ENCODE measurements around the gene BUD13.
"Not testable (repeated sequence)": the region's sequence is repeated elsewhere in the genome, so short reads cannot be mapped to it uniquely, and the experiment has no call there.

The BUD13 gene, protein sequence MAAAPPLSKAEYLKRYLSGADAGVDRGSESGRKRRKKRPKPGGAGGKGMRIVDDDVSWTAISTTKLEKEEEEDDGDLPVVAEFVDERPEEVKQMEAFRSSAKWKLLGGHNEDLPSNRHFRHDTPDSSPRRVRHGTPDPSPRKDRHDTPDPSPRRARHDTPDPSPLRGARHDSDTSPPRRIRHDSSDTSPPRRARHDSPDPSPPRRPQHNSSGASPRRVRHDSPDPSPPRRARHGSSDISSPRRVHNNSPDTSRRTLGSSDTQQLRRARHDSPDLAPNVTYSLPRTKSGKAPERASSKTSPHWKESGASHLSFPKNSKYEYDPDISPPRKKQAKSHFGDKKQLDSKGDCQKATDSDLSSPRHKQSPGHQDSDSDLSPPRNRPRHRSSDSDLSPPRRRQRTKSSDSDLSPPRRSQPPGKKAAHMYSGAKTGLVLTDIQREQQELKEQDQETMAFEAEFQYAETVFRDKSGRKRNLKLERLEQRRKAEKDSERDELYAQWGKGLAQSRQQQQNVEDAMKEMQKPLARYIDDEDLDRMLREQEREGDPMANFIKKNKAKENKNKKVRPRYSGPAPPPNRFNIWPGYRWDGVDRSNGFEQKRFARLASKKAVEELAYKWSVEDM

DNA sequence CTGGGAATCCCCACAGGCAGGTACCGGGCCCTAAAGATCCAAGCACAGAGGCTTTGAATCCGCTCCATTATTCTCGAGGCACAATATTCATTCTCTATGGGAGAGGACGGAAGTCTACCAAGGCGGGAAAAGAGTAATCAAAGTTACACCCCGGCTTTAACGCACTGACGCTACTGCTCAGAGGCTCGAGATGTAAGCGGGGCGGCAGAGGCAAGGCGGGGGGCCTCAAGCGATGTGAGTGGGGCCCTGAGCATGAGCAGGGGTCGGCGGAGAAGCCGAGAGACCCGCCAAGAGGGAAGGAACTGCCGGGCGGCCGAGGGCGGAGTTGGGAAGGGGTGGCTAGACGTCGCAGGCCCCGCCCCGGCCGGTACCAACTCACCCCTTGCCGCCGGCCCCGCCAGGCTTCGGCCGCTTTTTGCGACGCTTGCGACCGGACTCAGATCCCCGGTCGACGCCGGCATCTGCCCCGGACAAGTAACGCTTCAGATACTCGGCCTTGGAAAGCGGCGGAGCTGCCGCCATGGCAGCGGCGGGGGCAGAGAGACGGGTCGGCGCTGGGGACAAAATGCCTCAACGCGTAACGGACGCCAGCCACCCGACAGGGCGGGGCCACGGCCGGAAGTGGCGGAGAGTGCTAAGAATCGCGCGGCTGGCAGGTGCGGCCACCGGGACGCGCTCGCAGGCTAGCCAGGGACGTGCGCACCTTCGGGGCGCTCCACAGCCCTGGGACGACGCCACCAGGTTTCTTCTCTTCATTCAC is at the start of gene BUD13:
Gene BUD13 (minus strand): TSS at position 545 of the 760 bp plus-strand sequence. CDS start 23 bp downstream, at position 522.
- DNase-seq (ENCODE audit: low read depth, low spot score), result no peak

DNA sequence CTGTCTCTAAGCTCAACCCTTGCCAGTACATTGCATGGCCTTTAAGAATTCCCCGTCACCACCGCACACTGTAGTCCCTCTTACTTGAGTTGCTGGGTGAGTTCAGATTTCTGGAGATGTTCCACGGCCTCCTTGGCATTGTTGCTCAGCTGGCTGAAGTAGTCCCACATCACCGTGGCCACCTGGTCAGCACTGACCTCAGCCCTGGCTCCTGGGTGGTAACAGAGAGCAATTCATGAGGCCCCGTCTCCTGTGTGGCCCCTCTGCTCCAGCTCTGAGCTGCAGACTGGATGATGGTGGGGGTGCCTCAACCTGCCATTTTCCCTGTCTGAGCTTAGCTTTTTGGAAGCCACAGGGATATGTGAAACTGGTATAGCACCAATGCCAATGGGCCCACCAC is 49.8 kb upstream of the BUD13 start:
- DNase-seq (ENCODE audit: low read depth, low spot score), result no peak

DNA sequence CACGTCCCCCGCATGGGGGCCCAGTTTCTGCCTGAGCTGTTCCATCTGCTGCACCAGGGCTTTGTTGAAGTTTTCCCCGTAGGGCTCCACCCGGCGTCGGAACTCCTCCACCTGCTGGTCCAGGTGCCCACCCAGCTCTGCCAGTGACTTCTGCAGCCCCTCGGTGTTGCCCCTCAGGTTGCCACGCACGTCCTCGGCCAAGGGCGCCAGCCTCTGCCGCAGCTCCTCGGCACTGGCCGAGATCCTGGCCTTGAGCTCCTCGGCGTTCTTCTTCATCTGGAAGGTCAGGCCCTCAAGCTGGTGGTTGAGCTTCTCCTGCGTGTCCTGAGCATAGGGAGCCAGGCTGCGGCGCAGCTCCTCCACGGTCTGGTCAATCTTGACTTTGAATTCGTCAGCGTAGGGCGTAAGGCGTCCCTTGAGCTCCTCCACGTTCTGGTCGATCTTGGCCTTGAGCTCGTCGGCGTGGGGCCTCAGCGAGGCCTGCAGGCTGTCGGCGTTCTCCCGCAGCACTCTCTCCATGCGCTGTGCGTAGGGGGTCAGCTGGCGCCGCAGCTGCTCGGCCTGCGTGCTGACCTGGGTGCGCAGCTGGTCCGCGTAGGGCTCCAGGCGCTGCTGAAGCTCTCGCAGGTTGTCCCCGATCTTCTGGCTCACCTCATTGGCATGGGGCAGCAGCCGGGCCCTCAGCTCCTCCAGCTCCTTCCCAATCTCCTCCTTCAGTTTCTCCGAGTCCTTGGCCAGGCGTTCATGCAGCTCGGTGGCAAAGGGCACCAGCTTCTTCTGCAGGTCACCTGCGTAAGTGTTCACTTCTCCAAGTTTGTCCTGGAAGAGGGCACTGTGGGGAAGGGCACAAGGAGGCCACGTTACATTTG is 48.5 kb upstream of the BUD13 start:
- DNase-seq (ENCODE audit: low read depth, low spot score), result no peak

DNA sequence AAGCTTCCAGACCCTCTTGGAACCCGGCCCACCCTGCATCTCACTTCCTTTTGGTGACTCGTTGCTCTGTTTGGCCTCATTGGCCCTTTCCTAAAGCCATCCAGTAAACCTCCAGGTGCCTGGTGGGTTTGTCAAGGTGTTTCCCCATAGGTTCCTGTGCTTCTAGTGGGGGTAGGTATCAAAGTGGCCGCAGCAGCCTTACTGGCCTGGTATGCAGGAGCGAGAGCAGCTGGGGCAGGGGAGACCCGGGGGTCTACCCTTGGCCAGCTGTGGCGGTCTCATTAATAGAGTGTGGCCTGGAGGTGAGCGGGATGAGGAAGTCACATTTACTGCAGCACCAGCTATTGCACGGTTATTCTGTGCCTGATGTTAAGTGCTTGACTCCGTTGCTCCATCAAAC is 46.3 kb upstream of the BUD13 start:
- no peak for DNase-seq (ENCODE audit: low read depth, low spot score)

DNA sequence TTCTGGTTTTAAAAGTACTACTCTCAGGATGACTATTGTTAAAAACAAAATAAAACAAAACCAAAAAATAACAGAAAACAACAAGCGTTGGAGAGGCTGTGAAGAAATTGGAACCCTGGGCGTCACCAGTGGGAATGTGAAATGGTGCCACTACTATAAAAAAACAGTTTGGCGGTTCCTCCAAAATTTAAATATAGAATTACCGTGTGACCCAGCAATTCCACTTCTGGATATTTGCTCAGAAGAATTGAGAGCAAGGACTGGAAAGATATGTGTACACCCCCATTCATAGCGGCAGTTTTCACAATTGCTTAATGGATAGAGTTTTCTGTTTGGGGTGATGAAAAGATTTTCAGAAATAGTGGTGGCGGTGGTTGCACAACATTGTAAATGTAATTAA is 41.7 kb upstream of the BUD13 start:
- no peak for DNase-seq (ENCODE audit: low read depth, low spot score)

DNA sequence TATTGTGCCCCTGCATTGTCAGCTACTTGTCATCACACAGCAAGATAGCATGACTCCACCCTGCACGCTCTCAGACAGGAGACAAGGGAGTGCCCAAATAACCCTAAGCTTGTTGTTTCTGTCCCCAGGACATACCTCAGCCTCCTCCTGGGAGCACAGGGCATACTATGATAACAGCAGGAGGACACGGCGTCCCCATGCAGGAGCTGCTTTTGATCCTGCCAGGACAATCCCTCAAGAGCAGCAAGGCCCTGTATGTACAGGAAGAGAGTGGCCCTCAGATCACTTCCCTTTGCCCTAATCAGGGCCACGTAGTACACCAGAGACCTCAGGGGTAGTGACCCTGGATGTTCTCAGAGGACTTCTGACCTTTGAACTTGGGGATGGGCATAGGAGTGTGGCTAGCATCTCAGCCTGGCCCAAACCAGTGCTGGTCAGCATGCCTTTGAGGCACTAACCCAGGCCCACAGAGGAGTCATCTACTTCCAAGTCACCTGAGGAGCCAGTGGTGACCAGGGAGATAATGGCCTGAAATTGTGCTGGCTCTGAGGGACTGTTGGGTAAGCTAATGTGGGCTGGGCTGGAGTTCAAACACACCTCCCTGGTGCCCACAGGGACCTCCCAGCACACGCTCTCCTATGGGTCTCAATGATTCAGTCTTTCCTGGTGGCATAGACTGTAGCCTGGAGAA is 41.1 kb upstream of the BUD13 start:
- DNase-seq (ENCODE audit: low read depth, low spot score), result no peak

DNA sequence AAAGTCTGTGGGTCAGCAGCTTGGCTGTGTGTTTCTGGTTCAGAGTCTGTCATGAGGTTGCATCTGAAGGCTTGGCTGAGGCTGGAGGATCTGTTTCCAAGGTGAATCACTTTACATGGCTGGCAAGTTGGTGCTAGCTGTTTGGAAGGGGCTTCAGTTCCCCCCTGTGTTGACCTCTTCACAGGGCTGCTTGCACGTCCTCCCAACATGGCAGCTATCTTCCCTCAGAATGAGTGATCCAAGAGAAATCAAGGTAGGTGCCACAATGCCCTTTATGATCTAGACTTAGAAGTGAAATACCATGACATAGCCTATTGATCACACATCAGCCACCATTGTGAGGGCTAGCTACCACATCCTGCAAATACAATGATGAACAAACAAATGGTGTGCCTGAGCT is 40.4 kb upstream of the BUD13 start:
- no peak for DNase-seq (ENCODE audit: low read depth, low spot score)

DNA sequence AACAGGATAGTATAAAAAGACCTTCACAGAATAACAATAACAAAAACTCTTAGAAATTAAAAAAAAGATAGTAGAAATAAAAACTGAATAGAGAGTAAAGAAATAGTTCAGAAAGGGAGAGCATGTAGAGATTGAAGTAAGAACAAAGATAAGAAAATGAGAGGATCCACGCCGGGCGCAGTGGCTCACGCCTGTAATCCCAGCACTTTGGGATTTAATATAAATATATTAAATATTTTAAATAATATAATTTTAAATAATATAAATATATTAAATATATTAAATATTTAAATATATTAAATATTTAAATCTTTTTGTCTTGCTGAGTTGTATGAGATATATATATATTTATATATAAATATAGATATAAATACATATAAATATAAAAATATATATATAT is 39.3 kb upstream of the BUD13 start:
- no peak for DNase-seq (ENCODE audit: low read depth, low spot score)

DNA sequence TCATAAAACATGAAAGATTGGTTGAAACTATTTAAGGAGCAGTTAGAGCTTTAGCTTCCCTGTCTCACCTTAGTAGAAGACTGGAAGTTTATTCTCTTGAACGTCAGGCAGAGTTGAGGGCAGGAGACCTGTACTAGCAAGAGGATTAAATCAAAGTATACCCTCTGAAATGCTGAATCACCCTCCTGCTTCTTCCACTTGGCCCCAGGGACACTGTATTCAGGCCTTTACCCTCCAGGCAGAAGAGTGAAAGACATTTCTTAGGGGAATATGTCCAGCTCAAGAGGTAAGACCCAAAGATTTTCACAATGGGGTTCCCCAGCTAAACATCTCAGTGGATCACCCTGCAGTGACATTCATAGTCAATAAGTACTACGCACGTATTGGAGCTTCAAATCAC is 38.4 kb upstream of the BUD13 start:
- DNase-seq (ENCODE audit: low read depth, low spot score), result no peak

DNA sequence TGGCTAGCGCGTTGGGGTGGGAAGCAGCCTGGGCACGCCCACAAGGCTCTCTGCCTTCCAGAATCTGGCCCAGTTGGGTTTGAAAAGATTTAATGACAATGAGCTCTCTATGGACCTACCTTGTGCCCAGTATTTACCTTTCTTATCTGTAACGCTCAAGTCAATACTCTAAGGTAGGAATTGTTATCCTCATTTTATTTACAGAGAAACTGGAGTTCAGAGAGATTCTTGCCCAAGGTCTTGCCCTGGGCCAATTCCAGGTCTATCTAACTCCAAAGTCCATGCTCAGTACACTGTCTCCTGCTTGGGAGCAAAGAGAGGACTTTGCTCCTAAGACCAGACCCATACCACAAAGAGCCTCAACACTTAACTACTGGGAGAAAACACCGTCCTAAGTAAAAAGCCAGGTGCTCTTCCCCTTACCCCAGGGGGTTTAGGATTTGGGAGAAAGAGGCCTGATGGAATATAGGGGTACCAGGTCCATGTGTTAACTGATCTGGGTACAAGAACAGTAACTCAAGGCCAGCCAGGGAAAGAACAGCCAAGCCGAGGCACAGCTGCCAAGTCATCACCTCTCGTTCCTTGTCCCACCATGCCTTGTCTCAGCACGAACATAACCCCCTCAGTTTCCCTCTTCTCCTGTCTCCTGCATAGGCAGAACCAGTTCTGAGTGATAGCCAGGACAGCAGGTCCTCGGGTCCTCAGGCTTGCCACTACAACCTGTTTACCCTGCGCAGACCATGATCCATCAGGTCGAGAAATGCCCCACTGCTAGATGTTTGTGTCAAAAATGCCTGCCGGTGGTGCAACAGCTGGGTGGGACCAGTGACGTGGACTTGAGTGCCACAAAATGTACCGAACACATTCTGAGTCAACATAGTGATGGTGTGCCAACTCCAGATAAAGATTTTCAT is 35.7 kb upstream of the BUD13 start:
- no peak for DNase-seq (ENCODE audit: low read depth, low spot score)

DNA sequence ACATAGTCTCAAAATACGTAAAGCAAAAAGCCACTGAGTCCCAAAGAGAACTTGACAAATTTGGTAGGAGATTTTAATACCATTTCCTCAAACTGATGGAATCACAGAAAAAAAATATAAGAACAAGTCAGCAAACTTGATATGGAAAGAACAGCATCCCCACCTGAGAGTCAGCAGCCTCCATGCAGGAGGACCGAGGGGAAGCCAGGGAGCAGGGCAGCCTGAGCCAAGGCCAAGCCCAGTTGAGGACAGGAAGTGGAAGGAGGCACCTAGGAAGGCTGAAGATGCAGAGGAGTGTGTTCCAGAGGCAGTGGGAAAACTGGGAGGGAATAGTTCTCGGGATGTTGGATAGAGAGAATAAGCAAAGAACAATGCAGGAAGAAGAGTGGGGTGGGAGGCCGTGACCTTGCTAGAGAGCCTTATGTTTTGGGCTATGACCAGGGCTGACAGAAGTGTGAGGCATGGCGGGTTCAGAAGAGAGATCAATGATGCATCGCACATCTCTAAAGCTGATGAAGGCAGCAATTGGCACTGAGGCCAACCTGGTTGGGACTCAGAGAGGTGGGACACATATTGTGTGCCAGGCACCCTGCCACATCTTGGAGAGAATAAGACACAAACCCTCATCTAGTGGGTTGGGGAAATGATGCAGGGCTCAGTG is 34.9 kb upstream of the BUD13 start:
- DNase-seq (ENCODE audit: low read depth, low spot score), result no peak

DNA sequence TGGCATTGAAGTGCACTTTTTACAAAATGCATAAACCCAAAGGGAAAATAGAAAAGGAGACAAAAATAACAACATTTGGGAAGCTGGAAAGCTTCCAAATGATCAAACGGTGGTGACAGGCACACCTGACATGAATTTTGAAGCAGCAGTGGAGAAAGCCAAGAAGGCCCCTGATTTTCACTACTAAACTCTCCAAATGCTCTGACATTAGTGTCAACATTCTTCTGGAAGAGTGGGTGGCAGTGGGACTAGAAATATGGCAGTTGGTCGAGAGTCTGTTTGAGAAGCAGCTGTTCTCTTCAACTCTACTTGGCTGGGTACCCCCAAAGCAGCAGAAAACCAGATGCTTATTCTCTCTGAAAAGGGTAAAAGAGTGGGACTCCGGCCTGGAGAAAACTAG is 31.2 kb upstream of the BUD13 start:
- DNase-seq (ENCODE audit: low read depth, low spot score), result no peak

DNA sequence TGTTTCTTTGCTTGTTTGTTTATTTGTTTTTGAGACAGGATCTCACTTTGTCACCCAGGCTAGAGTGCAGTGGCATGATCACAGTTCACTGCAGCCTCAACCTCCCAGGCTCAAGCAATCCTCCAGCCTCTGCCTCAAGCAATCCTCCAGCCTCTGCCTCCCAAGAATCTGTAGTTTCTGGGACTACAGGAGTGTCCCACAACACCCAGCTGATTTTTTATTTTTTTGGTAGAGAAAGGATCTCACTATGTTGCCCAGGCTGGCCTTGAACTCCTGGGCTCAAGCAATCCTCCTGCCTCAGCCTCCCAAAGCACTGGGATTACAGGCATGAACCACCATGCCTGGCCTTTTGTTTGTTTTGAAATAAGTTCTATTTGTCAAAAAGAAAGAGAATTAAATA is 28.9 kb upstream of the BUD13 start:
- DNase-seq (ENCODE audit: low read depth, low spot score), result not testable (repeated sequence)

DNA sequence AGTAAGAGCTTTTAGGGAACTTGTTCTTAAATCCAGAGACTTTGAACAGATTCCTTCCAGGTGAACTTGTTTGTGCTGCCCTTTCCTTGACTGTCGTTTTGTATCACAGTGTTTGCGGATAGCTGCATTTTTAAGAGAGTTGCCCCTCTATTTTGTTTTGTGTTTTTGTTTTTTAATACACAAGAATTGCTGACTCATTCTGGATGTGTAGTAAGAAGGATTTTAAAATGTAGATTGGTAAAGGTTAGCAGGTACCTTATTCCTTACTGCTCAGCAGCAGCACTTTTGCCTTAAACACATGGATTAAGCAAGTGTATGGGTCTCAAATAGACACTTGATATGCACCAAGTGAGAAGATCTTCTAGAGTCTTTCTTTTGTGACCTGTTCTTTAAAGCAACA is 27.8 kb upstream of the BUD13 start:
- DNase-seq (ENCODE audit: low read depth, low spot score), result no peak

DNA sequence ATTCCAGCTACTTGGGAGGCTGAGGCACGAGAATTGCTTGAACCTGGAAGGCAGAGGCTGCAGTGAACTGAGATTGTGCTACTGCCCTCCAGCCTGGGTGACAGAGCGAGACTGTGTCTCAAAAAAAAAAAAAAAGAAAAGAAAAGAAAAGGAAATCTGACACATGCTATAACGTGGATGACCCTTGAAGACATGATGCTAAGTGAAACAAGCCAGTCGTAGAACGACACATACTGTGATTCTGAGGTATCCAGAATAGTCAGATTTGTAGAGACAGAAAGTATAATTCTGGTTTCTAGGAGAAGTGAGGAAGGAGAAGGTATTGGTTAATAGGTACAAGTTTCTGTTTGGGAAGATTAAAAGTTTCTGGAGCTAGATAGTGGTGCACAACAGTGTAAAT is 25.6 kb upstream of the BUD13 start:
- no peak for DNase-seq (ENCODE audit: low read depth, low spot score)

DNA sequence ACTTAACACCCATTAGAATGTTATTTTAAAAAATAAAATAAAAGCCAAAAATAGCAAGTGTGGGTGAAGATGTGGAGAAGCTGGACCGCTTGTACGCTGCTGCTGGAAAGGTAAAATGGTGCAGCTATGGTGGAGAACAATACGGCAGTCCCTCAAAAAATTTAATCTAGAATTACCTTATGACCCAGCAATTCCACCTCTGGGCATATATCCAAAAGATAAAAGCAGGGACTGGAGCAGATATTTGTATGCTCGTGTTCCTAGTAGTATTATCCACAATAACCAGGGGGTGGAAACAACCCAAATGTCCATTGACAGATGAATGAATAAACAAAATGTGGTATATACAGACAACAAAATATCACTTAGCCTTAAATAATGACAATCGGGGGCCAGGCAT is 25.0 kb upstream of the BUD13 start:
- no peak for DNase-seq (ENCODE audit: low read depth, low spot score)

DNA sequence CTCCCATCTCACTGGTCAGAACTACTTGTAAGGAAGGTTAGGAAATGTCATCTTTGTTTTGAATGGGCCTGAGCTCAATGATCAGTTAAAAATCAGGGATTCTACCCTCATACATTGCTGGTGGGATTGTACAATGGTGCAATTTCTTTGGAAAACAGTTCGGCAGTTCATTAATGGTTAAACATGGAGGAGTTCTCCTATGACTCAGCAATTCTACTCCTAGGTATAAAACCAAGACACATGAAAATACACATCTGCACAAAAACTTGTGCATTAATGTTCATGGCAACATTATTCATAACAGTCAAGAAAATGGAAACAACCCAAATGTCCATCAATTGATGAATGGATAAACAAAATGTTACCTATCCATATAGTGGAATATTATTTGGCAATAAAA is 23.8 kb upstream of the BUD13 start:
- DNase-seq (ENCODE audit: low read depth, low spot score), result no peak

DNA sequence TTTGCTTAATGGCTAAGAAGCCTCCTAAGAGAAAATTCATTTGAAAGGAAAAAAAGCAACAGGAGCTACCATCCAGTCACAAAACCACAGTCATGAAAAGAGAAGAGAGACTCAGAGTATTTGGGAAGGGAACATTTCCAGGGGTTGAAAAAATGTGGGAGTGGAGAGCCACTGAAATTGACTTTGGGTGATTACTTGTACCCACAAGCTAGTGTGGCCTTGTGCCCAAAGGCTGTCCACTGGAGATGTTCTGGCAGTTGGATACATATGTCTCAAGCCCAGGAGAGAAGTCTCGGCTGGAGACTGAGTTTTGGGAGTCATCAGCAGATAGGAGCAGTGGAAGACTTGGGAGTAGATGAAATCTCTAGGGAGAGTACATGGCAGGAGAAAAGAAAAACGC is 22.1 kb upstream of the BUD13 start:
- no peak for DNase-seq (ENCODE audit: low read depth, low spot score)

DNA sequence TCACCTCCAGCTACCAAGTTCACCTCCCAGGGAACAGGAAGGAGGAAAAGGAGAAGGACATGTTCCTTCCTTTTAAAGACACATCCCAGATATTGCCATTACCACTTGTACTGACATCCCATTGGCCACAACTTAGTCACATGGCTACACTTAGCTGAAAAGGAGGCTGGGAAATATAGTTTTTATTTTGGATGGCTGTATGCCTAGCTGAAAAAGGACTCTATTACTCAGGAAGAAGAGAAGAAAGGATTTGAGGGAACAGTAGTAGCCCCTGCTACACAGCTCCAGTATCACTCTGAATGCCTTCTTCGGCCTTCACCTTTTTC is 20.9 kb upstream of the BUD13 start:
- no peak for DNase-seq (ENCODE audit: low read depth, low spot score)

Measured in smooth muscle cell of the brain vasculature (primary cell).